HCT116 (cell line): Measurements from ENCODE around the gene NASP. TPM values are rescaled to one million over a fixed set of nuclear protein-coding genes. Genes with fewer than 3 reads are reported as not detected.

ENCODE experiments used
- ATAC-seq: fragments of 200-7000 bp; cut with Tn5 transposase; 2 replicates; pipeline ENCODE4 v1.9.1; 2020; ENCODE audit warnings: mild to moderate bottlenecking, moderate library complexity
- BruUV-seq: library from RNA; stranded (reverse); fragments of 400-500 nt; replicated peaks from 2 replicates; lab custom pipeline; 2021; lab: Mats Ljungman, UMichigan
- CTCF ChIA-PET: fragments of 300-600 bp; sonication (Branson Sonifier 250); formaldehyde crosslinking; loops from one replicate; lab custom pipeline; 2021; ENCODE audit warnings: antibody characterized with exemption; lab: Charles Lee
- POLR2A ChIA-PET: fragments of 300-600, 350-600 bp; sonication (Branson Sonifier 250); formaldehyde crosslinking; loops from one replicate; lab custom pipeline; 2021; ENCODE audit warnings: antibody characterized with exemption; lab: Charles Lee
- RAD21 ChIA-PET, 2 experiments: fragments of 300-600 bp; sonication (Branson Sonifier 250); formaldehyde crosslinking; loops; one replicate each; lab custom pipeline; 2023; ENCODE audit warnings: low total read pairs in 2 of 2; ENCODE audit not compliant: uncharacterized antibody in 2 of 2, unreplicated experiment in 2 of 2, low non-redundant PET in 1 of 2; lab: Charles Lee
- DNase-seq: peaks from one replicate; pipeline ENCODE4 v3.0.0-alpha.2; 2010; ENCODE audit warnings: low read depth, low spot score
- H2AFZ ChIP-seq: fragments of 200-600 bp; shearing (Covaris generic), sonication (generic); 2 replicates; pipeline ENCODE4 v1.6.1; 2017; ENCODE audit warnings: low read depth, mixed run types, mixed read lengths, antibody characterized with exemption, low read length; ENCODE audit not compliant: poor library complexity, severe bottlenecking
- H3K27ac ChIP-seq: 2 replicates; pipeline ENCODE4 v1.5.1; 2012; ENCODE audit warnings: low read depth, low read length
- H3K27me3 ChIP-seq: fragments of 200-600 bp; sonication (generic); 2 replicates; pipeline ENCODE4 v1.6.1; 2016; ENCODE audit warnings: mixed run types, low read length, mixed read lengths; ENCODE audit not compliant: insufficient read depth
- H3K36me3 ChIP-seq, 2 experiments: fragments of 200-500 bp in 1 of 2; fragments of 200-600 bp in 1 of 2; sonication (Bioruptor generic) in 1 of 2; sonication (generic) in 1 of 2; 2 replicates each; pipeline versions ENCODE4 v1.5.1 to v1.6.1; 2014 to 2016; ENCODE audit warnings: low read length in 2 of 2, inconsistent platforms in 1 of 2, mixed read lengths in 1 of 2, mixed run types in 1 of 2; ENCODE audit not compliant: insufficient read depth in 2 of 2, control insufficient read depth in 1 of 2
- H3K4me1 ChIP-seq, 2 experiments: fragments of 200-600 bp in 1 of 2; sonication (generic) in 1 of 2; 2 replicates each; pipeline versions ENCODE4 v1.5.1 to v1.6.1; 2012 to 2017; ENCODE audit warnings: low read length in 2 of 2, inconsistent platforms in 1 of 2, mild to moderate bottlenecking in 1 of 2, mixed read lengths in 1 of 2, mixed run types in 1 of 2, moderate library complexity in 1 of 2; ENCODE audit not compliant: insufficient read depth in 2 of 2, control insufficient read depth in 1 of 2
- H3K4me2 ChIP-seq: fragments of 200-600 bp; sonication (generic); 2 replicates; pipeline ENCODE4 v1.6.1; 2017; ENCODE audit warnings: mixed run types, low read length, mixed read lengths
- H3K4me3 ChIP-seq, 2 experiments: fragments of 200-600 bp in 1 of 2; sonication (generic) in 1 of 2; replicated peaks in 1 of 2; 2 replicates each; pipeline ENCODE4 v1.5.1; 2011 to 2016; ENCODE audit warnings: low read length in 2 of 2, control low read depth in 1 of 2, low read depth in 1 of 2, mild to moderate bottlenecking in 1 of 2, mixed read lengths in 1 of 2, mixed run types in 1 of 2
- H3K79me2 ChIP-seq: fragments of 200-600 bp; sonication (generic); 2 replicates; pipeline ENCODE4 v1.6.1; 2017; ENCODE audit warnings: mild to moderate bottlenecking, mixed run types, low read length, moderate library complexity, mixed read lengths; ENCODE audit not compliant: insufficient read depth
- H3K9ac ChIP-seq: fragments of 200-600 bp; sonication (generic); 2 replicates; pipeline ENCODE4 v1.6.1; 2016; ENCODE audit warnings: low read length, mixed read lengths
- H3K9me2 ChIP-seq: fragments of 200-600 bp; sonication (generic), shearing (Covaris generic); 2 replicates; pipeline ENCODE4 v1.6.1; 2017; ENCODE audit warnings: mixed run types, mild to moderate bottlenecking, moderate library complexity; ENCODE audit not compliant: insufficient read depth
- H3K9me3 ChIP-seq, 2 experiments: fragments of 200-500 bp in 1 of 2; fragments of 200-600 bp in 1 of 2; sonication (Bioruptor generic) in 1 of 2; sonication (generic) in 1 of 2; 2 replicates each; pipeline ENCODE4 v1.6.1; 2014 to 2017; ENCODE audit warnings: low read length in 2 of 2, mixed read lengths in 2 of 2, inconsistent platforms in 1 of 2, low read depth in 1 of 2, mild to moderate bottlenecking in 1 of 2, mixed run types in 1 of 2, moderate library complexity in 1 of 2; ENCODE audit not compliant: control insufficient read depth in 1 of 2, insufficient read depth in 1 of 2
- H4K20me1 ChIP-seq: fragments of 200-600 bp; sonication (generic), shearing (Covaris generic); 2 replicates; pipeline ENCODE4 v1.6.1; 2017; ENCODE audit warnings: mixed run types, mild to moderate bottlenecking, moderate library complexity; ENCODE audit not compliant: insufficient read depth
- CTCF ChIP-seq, 3 experiments: fragments of 200-600 bp in 1 of 3; sonication (generic) in 1 of 3; IDR thresholded peaks in 2 of 3; conservative IDR thresholded peaks in 1 of 3; 2 replicates each; pipeline ENCODE4 v1.5.1; 2012 to 2017; ENCODE audit warnings: low read depth in 2 of 3, low read length in 2 of 3, antibody characterized with exemption in 1 of 3, borderline replicate concordance in 1 of 3, control low read depth in 1 of 3, mild to moderate bottlenecking in 1 of 3, mixed read lengths in 1 of 3, mixed run types in 1 of 3, moderate library complexity in 1 of 3; ENCODE audit not compliant: insufficient read depth in 1 of 3
- EGR1 ChIP-seq: IDR thresholded peaks from 2 replicates; pipeline ENCODE4 v1.6.1; 2012; ENCODE audit warnings: low read depth
- EZH2 ChIP-seq: fragments of 200-600 bp; sonication (generic); IDR thresholded peaks from 2 replicates; pipeline ENCODE4 v1.6.1; 2017; ENCODE audit warnings: antibody characterized with exemption, mixed run types
- MAX ChIP-seq: IDR thresholded peaks from 2 replicates; pipeline ENCODE4 v1.6.1; 2012
- YY1 ChIP-seq: IDR thresholded peaks from 2 replicates; pipeline ENCODE4 v1.6.1; 2011; ENCODE audit warnings: low read length, low read depth, moderate library complexity, mild to moderate bottlenecking; ENCODE audit not compliant: insufficient replicate concordance; ENCODE audit errors: extremely low read depth
- intact Hi-C: fragments of 100-400 bp; cut with micrococcal nuclease; formaldehyde crosslinking; loops from 2 replicates; pipeline ENCODE4 v1.10.0; 2022
- total RNA-seq: library from RNA; stranded (reverse); gene quantifications from one replicate; pipeline ENCODE4 v1.2.1, GENCODE V29; 2021; ENCODE audit not compliant: unreplicated experiment
- TF ChIP-seq, protein P1 (sequence below): IDR thresholded peaks from 2 replicates; pipeline ENCODE4 v1.6.1; 2012; ENCODE audit warnings: low read depth
- TF ChIP-seq, protein P2 (sequence below): IDR thresholded peaks from 2 replicates; pipeline ENCODE4 v1.6.1; 2011; ENCODE audit warnings: mild to moderate bottlenecking, low read length, moderate library complexity; ENCODE audit not compliant: insufficient replicate concordance; ENCODE audit errors: extremely low read depth

The NASP gene
- total RNA-seq, 1 experiment from 2014 or later = 185 TPM

- RAD21 ChIA-PET = no interaction called here
- Histone ChIP-seq H3K79me2 (peaks cover 28% of the 10 kb centered on the region), H3K36me3 (peaks cover 33 to 58% of the 10 kb centered on the region in 2 experiments), H3K9me2 (no peaks in the 10 kb centered on the region), H3K9ac (no peak overlapping the region), H4K20me1 (peaks cover 5% of the 10 kb centered on the region; the same call in 1 of the 2 replicates), H3K4me3 (no peak overlapping the region), H3K27me3 (no peaks in the 10 kb centered on the region), H3K4me1 (no peaks in the 10 kb centered on the region), H3K9me3 (no peaks in the 10 kb centered on the region), H2AFZ (no peak overlapping the region), H3K4me2 (no peak overlapping the region), H3K27ac (no peak overlapping the region)
- no peak for DNase-seq
- BruUV-seq = no TSS peak
- intact Hi-C loops = no loop called here
- no peak for ATAC-seq
- CTCF ChIA-PET = no interaction called here
- TF ChIP-seq, protein P1, sequence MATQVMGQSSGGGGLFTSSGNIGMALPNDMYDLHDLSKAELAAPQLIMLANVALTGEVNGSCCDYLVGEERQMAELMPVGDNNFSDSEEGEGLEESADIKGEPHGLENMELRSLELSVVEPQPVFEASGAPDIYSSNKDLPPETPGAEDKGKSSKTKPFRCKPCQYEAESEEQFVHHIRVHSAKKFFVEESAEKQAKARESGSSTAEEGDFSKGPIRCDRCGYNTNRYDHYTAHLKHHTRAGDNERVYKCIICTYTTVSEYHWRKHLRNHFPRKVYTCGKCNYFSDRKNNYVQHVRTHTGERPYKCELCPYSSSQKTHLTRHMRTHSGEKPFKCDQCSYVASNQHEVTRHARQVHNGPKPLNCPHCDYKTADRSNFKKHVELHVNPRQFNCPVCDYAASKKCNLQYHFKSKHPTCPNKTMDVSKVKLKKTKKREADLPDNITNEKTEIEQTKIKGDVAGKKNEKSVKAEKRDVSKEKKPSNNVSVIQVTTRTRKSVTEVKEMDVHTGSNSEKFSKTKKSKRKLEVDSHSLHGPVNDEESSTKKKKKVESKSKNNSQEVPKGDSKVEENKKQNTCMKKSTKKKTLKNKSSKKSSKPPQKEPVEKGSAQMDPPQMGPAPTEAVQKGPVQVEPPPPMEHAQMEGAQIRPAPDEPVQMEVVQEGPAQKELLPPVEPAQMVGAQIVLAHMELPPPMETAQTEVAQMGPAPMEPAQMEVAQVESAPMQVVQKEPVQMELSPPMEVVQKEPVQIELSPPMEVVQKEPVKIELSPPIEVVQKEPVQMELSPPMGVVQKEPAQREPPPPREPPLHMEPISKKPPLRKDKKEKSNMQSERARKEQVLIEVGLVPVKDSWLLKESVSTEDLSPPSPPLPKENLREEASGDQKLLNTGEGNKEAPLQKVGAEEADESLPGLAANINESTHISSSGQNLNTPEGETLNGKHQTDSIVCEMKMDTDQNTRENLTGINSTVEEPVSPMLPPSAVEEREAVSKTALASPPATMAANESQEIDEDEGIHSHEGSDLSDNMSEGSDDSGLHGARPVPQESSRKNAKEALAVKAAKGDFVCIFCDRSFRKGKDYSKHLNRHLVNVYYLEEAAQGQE = no peak
- TF ChIP-seq MAX (no peak), CTCF (IDR thresholded peaks at IDR 0.05 in 2 of 3, conservative IDR thresholded peaks at IDR 0.05 in 1 of 3; ENCODE audit: borderline replicate concordance in 1 of 3, insufficient read depth in 1 of 3, low read depth in 2 of 3, low read length in 2 of 3) (no peak), EZH2 (no peak), EGR1 (no peak), YY1 (no peak)
- TF ChIP-seq, protein P2, sequence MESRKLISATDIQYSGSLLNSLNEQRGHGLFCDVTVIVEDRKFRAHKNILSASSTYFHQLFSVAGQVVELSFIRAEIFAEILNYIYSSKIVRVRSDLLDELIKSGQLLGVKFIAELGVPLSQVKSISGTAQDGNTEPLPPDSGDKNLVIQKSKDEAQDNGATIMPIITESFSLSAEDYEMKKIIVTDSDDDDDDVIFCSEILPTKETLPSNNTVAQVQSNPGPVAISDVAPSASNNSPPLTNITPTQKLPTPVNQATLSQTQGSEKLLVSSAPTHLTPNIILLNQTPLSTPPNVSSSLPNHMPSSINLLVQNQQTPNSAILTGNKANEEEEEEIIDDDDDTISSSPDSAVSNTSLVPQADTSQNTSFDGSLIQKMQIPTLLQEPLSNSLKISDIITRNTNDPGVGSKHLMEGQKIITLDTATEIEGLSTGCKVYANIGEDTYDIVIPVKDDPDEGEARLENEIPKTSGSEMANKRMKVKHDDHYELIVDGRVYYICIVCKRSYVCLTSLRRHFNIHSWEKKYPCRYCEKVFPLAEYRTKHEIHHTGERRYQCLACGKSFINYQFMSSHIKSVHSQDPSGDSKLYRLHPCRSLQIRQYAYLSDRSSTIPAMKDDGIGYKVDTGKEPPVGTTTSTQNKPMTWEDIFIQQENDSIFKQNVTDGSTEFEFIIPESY = no peak
- POLR2A ChIA-PET = no interaction called here
Observed at GRCh38 chr1:45615885-45616284, 32.0 kb downstream of the NASP start.
